Measurements from ENCODE around the gene SCUBE1. TPM values are rescaled to one million over a fixed set of nuclear protein-coding genes. Genes with fewer than 3 reads are reported as not detected.

The SCUBE1 gene
- total RNA-seq, 4 donors from 2014 or later, result 33.3 to 109 (median 66.3) TPM

- intact Hi-C loops (cut with DNase I), result no loop called here
- no peak for DNase-seq (ENCODE audit: extremely low spot score)
- WGBS, result 93% methylated on average over 7 of the region's 7 CpGs
- Histone ChIP-seq H3K27me3 (peaks cover 0 to 42% (median 0%) of the 10 kb centered on the region in 4 donors), H3K27ac (replicated peaks in 1 of 4) (no peak overlapping the region), H3K4me1 (peaks cover 0 to 12% (median 6%) of the 10 kb centered on the region in 4 donors), H3K9me3 (no peaks in the 10 kb centered on the region), H3K36me3 (no peaks in the 10 kb centered on the region), H3K4me3 (no peak overlapping the region)
- TF ChIP-seq EP300 (IDR thresholded peaks at IDR 0.05) (no peak), CTCF (IDR thresholded peaks at IDR 0.05) (no peak), POLR2AphosphoS5 (IDR thresholded peaks at IDR 0.05) (no peak), POLR2A (IDR thresholded peaks at IDR 0.05; ENCODE audit: low read depth) (no peak)
These were observed 72.2 kb downstream of the SCUBE1 start for GRCh38 chr22:43270949-43271348.

- Histone ChIP-seq H3K27me3 (peaks cover 0 to 46% (median 0%) of the 10 kb centered on the region in 4 donors), H3K9me3 (no peaks in the 10 kb centered on the region), H3K36me3 (no peaks in the 10 kb centered on the region), H3K4me3 (no peak overlapping the region), H3K4me1 (peaks cover 0 to 12% (median 6%) of the 10 kb centered on the region in 4 donors), H3K27ac (replicated peaks in 1 of 4) (no peak overlapping the region)
- TF ChIP-seq POLR2AphosphoS5 (IDR thresholded peaks at IDR 0.05) (no peak), EP300 (IDR thresholded peaks at IDR 0.05) (no peak), CTCF (IDR thresholded peaks at IDR 0.05) (no peak), POLR2A (IDR thresholded peaks at IDR 0.05; ENCODE audit: low read depth) (no peak)
- intact Hi-C loops (cut with DNase I), result no loop called here
- 82% methylated on average over 13 of the region's 13 CpGs for WGBS
- DNase-seq (ENCODE audit: extremely low spot score), result no peak
These were observed 72.8 kb downstream of the SCUBE1 start for GRCh38 chr22:43270314-43270908.

- H3K9me3 ChIP-seq, result no peaks in the 10 kb centered on the region
- DNase-seq (ENCODE audit: extremely low spot score), result no peak
- H3K27me3 ChIP-seq, result peaks cover 0 to 48% (median 0%) of the 10 kb centered on the region in 4 donors
- peaks cover 2 to 11% (median 10%) of the 10 kb centered on the region in 4 donors for H3K4me1 ChIP-seq
- intact Hi-C loops (cut with DNase I), result no loop called here
- no peaks in the 10 kb centered on the region for H3K36me3 ChIP-seq
- WGBS, result 73% methylated on average over 14 of the region's 14 CpGs
- TF ChIP-seq POLR2A (IDR thresholded peaks at IDR 0.05; ENCODE audit: low read depth) (no peak), CTCF (IDR thresholded peaks at IDR 0.05) (no peak), EP300 (IDR thresholded peaks at IDR 0.05) (no peak), POLR2AphosphoS5 (IDR thresholded peaks at IDR 0.05) (no peak)
- no peak overlapping the region for H3K4me3 ChIP-seq
- no peak overlapping the region for H3K27ac ChIP-seq (replicated peaks in 1 of 4)
These were observed 73.5 kb downstream of the SCUBE1 start for GRCh38 chr22:43269646-43270045.

GRCh38 chr22:43269246-43269645, 73.9 kb downstream of the SCUBE1 start:
- no peak for TF ChIP-seq EP300 (IDR thresholded peaks at IDR 0.05)
- no peak for TF ChIP-seq CTCF (IDR thresholded peaks at IDR 0.05)
- no peak for TF ChIP-seq POLR2AphosphoS5 (IDR thresholded peaks at IDR 0.05)
- TF ChIP-seq POLR2A (IDR thresholded peaks at IDR 0.05; ENCODE audit: low read depth), result no peak
- H3K4me1 ChIP-seq, result peaks cover 6 to 12% (median 11%) of the 10 kb centered on the region in 4 donors
- no peaks in the 10 kb centered on the region for H3K36me3 ChIP-seq
- 74% methylated on average over 12 of the region's 16 CpGs for WGBS
- no peaks in the 10 kb centered on the region for H3K9me3 ChIP-seq
- DNase-seq (ENCODE audit: extremely low spot score), result no peak
- H3K27ac ChIP-seq (replicated peaks in 1 of 4), result no peak overlapping the region
- H3K4me3 ChIP-seq, result no peak overlapping the region
- intact Hi-C loops (cut with DNase I), result no loop called here
- H3K27me3 ChIP-seq, result peaks cover 0 to 48% (median 0%) of the 10 kb centered on the region in 4 donors
